GM12864 (cell line): ENCODE measurements around the gene CYP2A13.
"Not testable (repeated sequence)": the region's sequence is repeated elsewhere in the genome, so short reads cannot be mapped to it uniquely, and the experiment has no call there.

Source experiments
- DNase-seq: peaks from one replicate; pipeline ENCODE4 v3.0.0-alpha.2; 2011; ENCODE audit warnings: low read depth
- H3K4me3 ChIP-seq: 2 replicates; pipeline ENCODE4 v1.5.1; 2011; ENCODE audit warnings: mild to moderate bottlenecking, low read depth, low read length, control low read depth
- TF ChIP-seq, protein P1 (sequence below): IDR thresholded peaks from 2 replicates; pipeline ENCODE4 v1.5.1; 2011; ENCODE audit warnings: low read depth, mild to moderate bottlenecking, moderate library complexity, low read length, control low read depth, inconsistent platforms; ENCODE audit errors: missing control alignments

CYP2A13 gene

DNA sequence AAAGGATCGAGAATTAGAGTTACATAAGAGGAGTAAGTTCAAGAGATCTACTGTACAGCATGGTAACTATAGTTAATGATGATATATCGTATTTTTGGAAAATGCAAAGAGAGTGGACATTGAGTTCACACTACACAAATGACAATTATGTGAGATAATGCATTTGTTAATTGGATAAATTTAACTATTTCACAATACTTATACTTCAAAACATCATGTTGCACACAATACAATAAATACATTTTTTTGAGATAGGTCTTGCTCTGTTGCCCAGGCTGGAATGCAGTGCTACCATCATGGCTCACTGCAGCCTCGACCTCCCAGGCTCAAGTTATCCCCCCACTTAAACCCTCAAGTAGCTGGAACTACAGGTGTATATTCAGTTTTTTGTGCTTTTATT lies 17.9 kb downstream of the CYP2A13 start:
- TF ChIP-seq, protein P1, sequence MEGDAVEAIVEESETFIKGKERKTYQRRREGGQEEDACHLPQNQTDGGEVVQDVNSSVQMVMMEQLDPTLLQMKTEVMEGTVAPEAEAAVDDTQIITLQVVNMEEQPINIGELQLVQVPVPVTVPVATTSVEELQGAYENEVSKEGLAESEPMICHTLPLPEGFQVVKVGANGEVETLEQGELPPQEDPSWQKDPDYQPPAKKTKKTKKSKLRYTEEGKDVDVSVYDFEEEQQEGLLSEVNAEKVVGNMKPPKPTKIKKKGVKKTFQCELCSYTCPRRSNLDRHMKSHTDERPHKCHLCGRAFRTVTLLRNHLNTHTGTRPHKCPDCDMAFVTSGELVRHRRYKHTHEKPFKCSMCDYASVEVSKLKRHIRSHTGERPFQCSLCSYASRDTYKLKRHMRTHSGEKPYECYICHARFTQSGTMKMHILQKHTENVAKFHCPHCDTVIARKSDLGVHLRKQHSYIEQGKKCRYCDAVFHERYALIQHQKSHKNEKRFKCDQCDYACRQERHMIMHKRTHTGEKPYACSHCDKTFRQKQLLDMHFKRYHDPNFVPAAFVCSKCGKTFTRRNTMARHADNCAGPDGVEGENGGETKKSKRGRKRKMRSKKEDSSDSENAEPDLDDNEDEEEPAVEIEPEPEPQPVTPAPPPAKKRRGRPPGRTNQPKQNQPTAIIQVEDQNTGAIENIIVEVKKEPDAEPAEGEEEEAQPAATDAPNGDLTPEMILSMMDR, result no peak
- DNase-seq, result no peak
- no peak overlapping the region for H3K4me3 ChIP-seq

DNA sequence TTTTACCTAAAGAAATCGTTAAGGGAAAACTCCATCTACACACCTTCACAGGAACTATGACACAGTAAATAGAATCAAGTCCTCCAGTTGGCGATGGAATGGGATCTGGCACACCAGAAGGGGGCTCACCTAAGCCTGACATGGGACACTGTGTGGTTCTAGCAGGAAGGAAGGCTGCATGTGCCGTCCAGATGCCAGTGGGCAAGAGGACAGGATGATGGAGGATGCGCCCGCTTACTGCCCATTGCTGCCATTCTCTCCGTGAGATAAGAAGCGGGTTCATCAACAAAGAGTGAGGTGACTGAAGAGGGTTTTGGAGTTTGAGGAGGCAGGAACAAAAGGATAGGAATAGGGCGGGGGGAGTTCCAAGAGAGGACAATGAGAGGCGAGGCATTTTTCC lies 23.0 kb downstream of the CYP2A13 start:
- H3K4me3 ChIP-seq, result no peak overlapping the region
- TF ChIP-seq, protein P1, result no peak
- no peak for DNase-seq

DNA sequence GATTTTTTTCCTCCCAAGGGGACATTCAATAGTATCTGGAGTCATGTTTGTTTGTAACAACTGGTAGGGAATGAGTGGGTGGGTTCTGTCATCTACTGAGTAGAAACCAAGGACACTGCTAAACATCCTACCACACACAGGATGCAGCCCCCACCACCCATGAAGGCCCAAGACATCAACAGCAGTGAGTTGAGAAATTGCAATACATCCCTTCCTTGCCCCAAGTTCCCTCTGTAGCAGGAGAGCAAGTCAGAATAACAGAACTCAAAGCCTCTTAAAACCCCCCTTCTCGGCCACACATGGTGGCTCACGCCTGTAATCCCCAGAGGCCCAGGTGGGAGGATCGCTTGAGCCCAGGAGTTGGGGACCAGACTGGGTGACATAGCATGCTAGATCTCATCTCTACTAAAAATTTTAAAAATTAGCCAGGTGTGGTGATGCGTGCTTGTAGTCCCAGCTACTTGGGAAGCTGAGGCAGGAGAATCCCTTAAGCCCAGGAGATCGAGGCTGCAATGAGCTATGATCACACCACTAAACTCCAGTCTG lies 23.6 kb downstream of the CYP2A13 start:
- no peak overlapping the region for H3K4me3 ChIP-seq
- DNase-seq, result no peak
- TF ChIP-seq, protein P1, result no peak

DNA sequence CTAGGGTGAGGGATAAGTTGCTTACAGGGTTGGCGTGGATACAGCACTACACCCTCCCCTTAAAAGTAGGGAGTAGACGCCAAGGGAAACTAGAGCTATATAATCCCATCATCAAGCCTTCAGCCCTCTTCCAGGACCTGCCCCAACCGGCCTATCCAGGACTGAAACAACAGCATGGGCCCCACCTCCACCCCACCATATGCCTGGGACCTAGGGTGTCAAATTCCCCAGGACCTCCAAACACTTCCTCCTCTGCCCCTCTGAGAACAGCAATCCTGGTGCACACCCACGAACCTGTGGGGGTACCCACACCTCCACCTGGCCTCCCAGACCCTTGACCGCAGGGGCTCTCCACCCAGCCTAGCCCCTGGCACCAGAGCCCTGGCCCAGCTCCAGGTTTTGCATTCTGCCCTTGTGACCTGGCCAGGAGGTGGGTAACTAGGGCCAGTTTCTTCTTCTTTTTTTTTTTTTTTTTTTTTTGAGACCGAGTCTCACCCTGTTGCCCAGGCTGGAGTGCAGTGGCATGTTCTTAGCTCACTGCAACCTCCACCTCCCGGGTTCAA lies 24.6 kb downstream of the CYP2A13 start:
- H3K4me3 ChIP-seq, result no peak overlapping the region
- no peak for DNase-seq
- TF ChIP-seq, protein P1, result no peak

DNA sequence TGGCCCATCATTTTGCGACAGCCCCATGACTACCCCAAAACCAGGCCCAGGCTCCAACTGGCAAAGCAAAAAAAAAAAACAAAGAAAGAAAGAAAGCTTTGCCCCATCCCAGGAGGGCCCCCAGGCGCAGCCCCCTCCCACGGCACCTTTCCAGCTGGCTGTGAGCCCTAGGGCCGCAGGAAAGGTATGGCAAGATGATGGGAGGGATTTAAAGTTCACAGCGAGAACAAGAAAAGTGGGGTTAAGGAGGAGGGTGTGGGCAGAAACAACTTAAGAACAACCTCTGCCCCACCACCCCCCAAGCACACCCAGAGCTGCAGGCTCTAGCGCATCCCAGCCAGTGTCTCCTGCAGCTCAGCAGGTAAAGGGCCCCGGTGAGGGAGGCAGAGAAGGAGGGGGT lies 25.9 kb downstream of the CYP2A13 start, which contains the start of gene CYP2F1:
CYP2F1 (plus strand) TSS at position 301 of the 400 bp plus-strand sequence. CDS start 1,757 bp downstream, outside the sequence.
- TF ChIP-seq, protein P1, result no peak
- no peak within 1 kb of the TSS for H3K4me3 ChIP-seq
- DNase-seq, result no peak

DNA sequence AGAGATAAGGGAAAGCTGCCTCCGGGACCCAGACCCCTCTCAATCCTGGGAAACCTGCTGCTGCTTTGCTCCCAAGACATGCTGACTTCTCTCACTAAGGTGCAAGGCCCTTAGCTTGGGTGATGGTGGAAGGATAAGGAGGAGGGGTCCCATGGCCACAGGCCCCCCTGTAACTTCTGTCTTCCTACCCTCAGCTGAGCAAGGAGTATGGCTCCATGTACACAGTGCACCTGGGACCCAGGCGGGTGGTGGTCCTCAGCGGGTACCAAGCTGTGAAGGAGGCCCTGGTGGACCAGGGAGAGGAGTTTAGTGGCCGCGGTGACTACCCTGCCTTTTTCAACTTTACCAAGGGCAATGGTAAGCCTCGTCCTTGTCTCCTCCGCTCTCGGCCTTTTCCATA lies 28.0 kb downstream of the CYP2A13 start:
- H3K4me3 ChIP-seq, result no peak overlapping the region
- no peak for DNase-seq
- TF ChIP-seq, protein P1, result no peak

DNA sequence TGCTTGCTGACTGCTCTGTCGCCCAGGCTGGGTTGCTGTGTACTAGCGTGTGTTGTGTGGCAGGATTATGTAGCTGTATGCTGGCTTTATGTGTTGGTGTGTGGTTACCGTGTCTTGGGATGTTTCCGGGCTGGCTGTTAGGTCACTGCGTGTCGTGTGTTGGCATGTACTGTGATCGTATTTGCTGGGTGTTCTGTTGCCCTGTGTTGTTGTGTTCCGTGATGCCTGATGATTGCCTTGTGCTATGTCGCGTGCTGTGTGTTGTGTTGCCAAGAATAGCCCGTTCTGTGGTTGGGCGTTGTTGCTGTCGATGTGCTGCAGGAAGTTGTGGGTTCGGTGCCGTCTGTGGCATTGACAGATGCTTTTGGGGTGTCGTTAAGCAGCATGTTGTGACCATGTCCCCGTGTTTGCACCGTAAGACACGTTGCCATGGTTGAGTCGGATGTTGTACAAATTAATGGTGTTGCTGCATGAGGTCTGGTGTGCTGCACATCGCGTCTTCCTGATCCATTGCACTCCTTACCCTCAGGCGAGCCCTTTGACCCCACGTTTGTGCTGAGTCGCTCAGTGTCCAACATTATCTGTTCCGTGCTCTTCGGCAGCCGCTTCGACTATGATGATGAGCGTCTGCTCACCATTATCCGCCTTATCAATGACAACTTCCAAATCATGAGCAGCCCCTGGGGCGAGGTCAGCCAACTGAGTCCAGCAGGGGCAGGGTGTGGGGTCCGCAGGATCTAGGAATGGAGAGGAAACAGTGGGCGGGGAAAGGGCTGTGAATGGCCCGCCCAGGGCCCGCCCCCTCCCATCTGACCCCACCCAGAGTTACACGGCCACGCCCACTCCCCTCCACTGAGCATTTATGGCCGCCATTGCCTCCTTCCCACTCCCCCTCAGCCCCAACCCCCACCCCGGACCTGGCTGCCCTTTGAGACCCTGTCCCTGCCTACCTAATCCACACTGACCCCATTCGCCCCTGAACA lies 33.0 kb downstream of the CYP2A13 start:
- H3K4me3 ChIP-seq, DNase-seq: not testable (repeated sequence)

DNA sequence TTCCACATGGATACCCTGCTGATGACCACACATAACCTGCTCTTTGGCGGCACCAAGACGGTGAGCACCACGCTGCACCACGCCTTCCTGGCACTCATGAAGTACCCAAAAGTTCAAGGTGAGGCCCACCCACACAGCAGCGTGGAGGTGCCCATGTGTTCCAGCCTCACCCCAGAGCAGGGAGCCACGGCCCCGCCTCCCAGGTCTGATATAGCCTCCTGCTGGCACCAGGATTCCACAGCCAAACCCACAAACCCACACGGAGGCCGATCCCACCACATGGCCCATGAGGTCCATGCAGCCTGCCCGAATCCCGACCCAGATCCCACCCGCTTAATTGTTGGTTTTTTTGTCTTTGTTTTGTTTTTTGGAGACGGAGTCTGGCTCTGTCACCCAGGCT lies 34.6 kb downstream of the CYP2A13 start:
- not testable (repeated sequence) for DNase-seq

More for the DNA sequence above, 34.6 kb downstream of the CYP2A13 start:
- not testable (repeated sequence) for H3K4me3 ChIP-seq
